ENCODE measurements around the gene MYOCOS.

Gene MYOCOS

GRCh38 chr1:171663854-171664575 lies 42.0 kb downstream of the MYOCOS start:
- DNase-seq = no peak

- DNase-seq = no peak
These were observed 42.9 kb downstream of the MYOCOS start for GRCh38 chr1:171664976-171665375.

- DNase-seq = no peak
These were observed 44.2 kb downstream of the MYOCOS start for GRCh38 chr1:171666114-171666769.

DNA sequence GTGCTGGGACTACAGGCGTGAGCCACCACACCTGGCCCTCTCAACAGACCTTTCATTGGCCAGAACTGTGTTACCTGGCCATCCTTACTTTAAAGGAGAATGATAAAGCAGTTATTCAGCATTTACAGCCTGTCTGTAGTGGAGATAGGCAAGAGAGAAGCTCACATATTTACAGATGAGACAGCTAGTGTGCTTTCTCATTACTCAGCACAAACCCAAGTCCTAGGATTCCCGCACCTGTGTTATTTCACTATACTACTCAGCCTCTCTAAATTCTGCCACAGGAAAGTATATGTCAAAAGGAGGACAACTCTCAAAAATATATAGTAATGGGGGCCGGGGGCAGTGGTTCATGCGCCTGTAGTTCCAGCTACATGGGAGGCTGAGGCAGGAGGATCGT lies 46.3 kb downstream of the MYOCOS start:
- DNase-seq = no peak

DNA sequence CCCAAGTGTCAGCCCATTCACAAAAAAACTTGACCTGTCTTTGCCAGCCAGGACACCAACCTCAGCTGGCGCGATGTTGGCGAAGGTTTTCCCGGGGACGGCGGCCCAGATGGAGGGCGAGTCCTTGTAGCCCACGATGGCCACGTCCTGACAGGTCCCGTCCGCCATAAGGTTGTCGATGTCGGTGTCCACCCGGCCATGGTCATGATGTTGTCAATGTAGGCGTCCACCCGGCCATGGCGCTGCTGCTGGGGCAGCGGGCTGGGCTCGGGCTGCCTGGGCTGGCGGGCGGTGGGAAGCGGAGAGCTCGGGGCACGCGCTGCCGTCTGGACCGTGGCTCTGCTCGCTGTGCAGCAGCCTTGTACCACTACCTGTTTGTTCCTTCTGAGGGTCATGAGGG lies 48.7 kb downstream of the MYOCOS start:
- no peak for DNase-seq

GRCh38 chr1:171674431-171675405 lies 52.7 kb downstream of the MYOCOS start:
- DNase-seq = no peak

Measured in NCI-H187 treated with DMSO at 0.1 percent for 48 hours (cell line).